Heart left ventricle (tissue), 16 donors: ENCODE results near the gene BLOC1S1. TPM values are rescaled to one million over a fixed set of nuclear protein-coding genes. Genes with fewer than 3 reads are reported as not detected.

Experiments
- ATAC-seq, 4 donors: fragments of 200-7000 bp; cut with Tn5 transposase; one replicate each; pipeline ENCODE4 v1.9.1; 2020 to 2022; ENCODE audit warnings: moderate library complexity in 4 of 4, mild to moderate bottlenecking in 3 of 4, moderate number of reproducible peaks in 1 of 4
- DNase-seq, 5 donors: peaks; one replicate each; pipeline ENCODE4 v3.0.0-alpha.2; 2020
- H3K27ac ChIP-seq, 12 donors: fragments of 200-600 bp; sonication (generic) in 4 of 12; one replicate each; pipeline versions ENCODE4 v1.5.0 to v1.8.0; 2016 to 2022; ENCODE audit warnings: mild to moderate bottlenecking in 2 of 12
- H3K27me3 ChIP-seq, 9 donors: fragments of 200-600 bp; sonication (generic) in 2 of 9; one replicate each; pipeline versions ENCODE4 v1.5.1 to v1.8.0; 2016 to 2022; ENCODE audit warnings: mild to moderate bottlenecking in 3 of 9
- H3K36me3 ChIP-seq, 9 donors: fragments of 200-600 bp; sonication (generic) in 2 of 9; one replicate each; pipeline versions ENCODE4 v1.5.0 to v1.8.0; 2018 to 2022; ENCODE audit warnings: mild to moderate bottlenecking in 2 of 9
- H3K4me1 ChIP-seq, 12 donors: fragments of 200-600 bp; sonication (generic) in 4 of 12; one replicate each; pipeline versions ENCODE4 v1.5.0 to v1.8.0; 2016 to 2022; ENCODE audit warnings: mild to moderate bottlenecking in 3 of 12
- H3K4me3 ChIP-seq, 12 donors: fragments of 200-600 bp; sonication (generic) in 4 of 12; one replicate each; pipeline versions ENCODE4 v1.5.0 to v1.8.0; 2017 to 2022; ENCODE audit warnings: mild to moderate bottlenecking in 9 of 12, moderate library complexity in 4 of 12
- H3K9me3 ChIP-seq, 12 donors: fragments of 200-600 bp; sonication (generic) in 4 of 12; one replicate each; pipeline versions ENCODE4 v1.5.0 to v1.8.0; 2016 to 2022; ENCODE audit warnings: mild to moderate bottlenecking in 1 of 12
- POLR2A ChIP-seq, 2 donors: fragments of 450-650 bp; IDR thresholded peaks; one replicate each; pipeline ENCODE4 v1.6.1; 2017; ENCODE audit warnings: antibody characterized with exemption in 2 of 2, mild to moderate bottlenecking in 2 of 2, moderate library complexity in 2 of 2
- WGBS, 4 donors: extraction: QIAGEN DNeasy Blood & Tissue Kit in 2 of 4; methylation state at CpG; one replicate each; pipeline versions ENCODE4 v1.1.5 to v1.1.7; 2013 to 2018; 5-methylcytosine and 5-hydroxymethylcytosine counted together
- intact Hi-C, 10 donors: fragments of 100-400 bp; cut with DNase I; formaldehyde crosslinking; loops; one replicate each; pipeline versions ENCODE4 v1.11.1 to v1.14.2; 2022
- polyA plus RNA-seq, 2 donors: library from polyadenylated mRNA; stranded (reverse); fragments of 200-250 nt; gene quantifications; one replicate each; pipeline ENCODE4 v1.2.3, GENCODE V29; 2013
- total RNA-seq, 9 donors: library from RNA; depleted of rRNA in 2 of 9; stranded (reverse); fragments of >200 nt in 2 of 9; fragmentation: NEBNext Ultra II Directional in 3 of 9; extraction: Animal tissue kit (Norgen Biotek cat#: 25700) in 3 of 9; gene quantifications; one replicate each; pipeline versions ENCODE4 v1.1.0 to v1.2.4, GENCODE V29; 2016 to 2023
- TF ChIP-seq, protein P1 (sequence below), 12 donors: fragments of 200-600 bp; sonication (generic) in 4 of 12; IDR thresholded peaks; one replicate each; pipeline versions ENCODE4 v1.5.0 to v1.8.0; 2018 to 2022; ENCODE audit warnings: antibody characterized with exemption in 12 of 12, mild to moderate bottlenecking in 5 of 12
- donor health status: ischemic (EF 13 %, LVEDD 7.1; RV severe dilation, severe dysfunction).
- donor health status: healthy with polysubstance abuse.
- donor health status: DM: no; HTN: yes; CAD: no.
- donor health status: DM: no; HTN: no; CAD: no.
- donor health status: ischemic (EF 25% LVEDD 6.9; RV normal size, moderate dysfunction).
- donor health status: ischemic (EF 25% LVEDD 5.7; RV mildly dilated, moderate dysfunction).
- donor health status: healthy.
- donor health status: DM: yes; HTN: yes; CAD: no.
- donor health status: ischemic (EF 35%, LVEDD 5.7; RV mildly dilated, moderate dysfunction).
- donor health status: nonischemic (EF 11% LVEDD 7.7; RV severe dilation, severe dysfunction).
- donor health status: DM: yes; HTN: yes; CAD: no.
- donor health status: PGD.
- donor health status: ischemic (EF 29% LVEDD 5.4; RV normal size, mild dysfunction).
- donor health status: nonischemic (EF 23%, LVEDD 6.1; RV moderate dilation, normal function).

The BLOC1S1 gene
- total and polyA plus RNA-seq, 11 donors = 71.3 to 314 (median 132) TPM

DNA sequence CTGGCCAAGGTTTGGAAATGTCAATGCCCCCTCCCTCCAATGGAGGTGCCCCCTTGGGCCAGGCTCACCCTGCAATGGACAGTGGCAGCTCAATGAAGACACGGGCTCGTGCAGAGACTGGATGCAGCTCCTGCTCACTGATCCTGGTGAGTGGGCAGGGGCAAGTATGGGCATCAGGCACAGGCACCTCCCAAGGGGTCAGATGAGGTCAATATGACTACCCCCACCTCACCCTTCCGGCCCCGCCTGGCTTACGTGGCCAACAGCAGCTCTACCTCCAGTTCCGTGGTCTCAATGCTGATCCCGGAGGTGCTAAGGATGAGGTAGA is 21.7 kb upstream of the BLOC1S1 start:
- DNase-seq (no peak), ATAC-seq (peak in 1 of 4 donors; percentile 3)
- no peaks in the 10 kb centered on the region for H3K9me3 ChIP-seq
- H3K27ac ChIP-seq = peak overlapping the region in 2 of 12 donors; percentile 9 to 21
- no peak overlapping the region for H3K4me3 ChIP-seq
- intact Hi-C loops = no loop called here
- no peaks in the 10 kb centered on the region for H3K27me3 ChIP-seq
- H3K4me1 ChIP-seq = peaks cover 0 to 2% (median 0%) of the 10 kb centered on the region in 12 donors
- TF ChIP-seq POLR2A (IDR thresholded peaks at IDR 0.05) = no peak
- TF ChIP-seq, protein P1, sequence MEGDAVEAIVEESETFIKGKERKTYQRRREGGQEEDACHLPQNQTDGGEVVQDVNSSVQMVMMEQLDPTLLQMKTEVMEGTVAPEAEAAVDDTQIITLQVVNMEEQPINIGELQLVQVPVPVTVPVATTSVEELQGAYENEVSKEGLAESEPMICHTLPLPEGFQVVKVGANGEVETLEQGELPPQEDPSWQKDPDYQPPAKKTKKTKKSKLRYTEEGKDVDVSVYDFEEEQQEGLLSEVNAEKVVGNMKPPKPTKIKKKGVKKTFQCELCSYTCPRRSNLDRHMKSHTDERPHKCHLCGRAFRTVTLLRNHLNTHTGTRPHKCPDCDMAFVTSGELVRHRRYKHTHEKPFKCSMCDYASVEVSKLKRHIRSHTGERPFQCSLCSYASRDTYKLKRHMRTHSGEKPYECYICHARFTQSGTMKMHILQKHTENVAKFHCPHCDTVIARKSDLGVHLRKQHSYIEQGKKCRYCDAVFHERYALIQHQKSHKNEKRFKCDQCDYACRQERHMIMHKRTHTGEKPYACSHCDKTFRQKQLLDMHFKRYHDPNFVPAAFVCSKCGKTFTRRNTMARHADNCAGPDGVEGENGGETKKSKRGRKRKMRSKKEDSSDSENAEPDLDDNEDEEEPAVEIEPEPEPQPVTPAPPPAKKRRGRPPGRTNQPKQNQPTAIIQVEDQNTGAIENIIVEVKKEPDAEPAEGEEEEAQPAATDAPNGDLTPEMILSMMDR (IDR thresholded peaks at IDR 0.05) = no peak
- peaks cover 0 to 83% (median 60%) of the 10 kb centered on the region in 9 donors for H3K36me3 ChIP-seq
- WGBS, 4 donors = 94 to 97% (median 95%) methylated on average over 5 to 7 of the region's 7 CpGs

DNA sequence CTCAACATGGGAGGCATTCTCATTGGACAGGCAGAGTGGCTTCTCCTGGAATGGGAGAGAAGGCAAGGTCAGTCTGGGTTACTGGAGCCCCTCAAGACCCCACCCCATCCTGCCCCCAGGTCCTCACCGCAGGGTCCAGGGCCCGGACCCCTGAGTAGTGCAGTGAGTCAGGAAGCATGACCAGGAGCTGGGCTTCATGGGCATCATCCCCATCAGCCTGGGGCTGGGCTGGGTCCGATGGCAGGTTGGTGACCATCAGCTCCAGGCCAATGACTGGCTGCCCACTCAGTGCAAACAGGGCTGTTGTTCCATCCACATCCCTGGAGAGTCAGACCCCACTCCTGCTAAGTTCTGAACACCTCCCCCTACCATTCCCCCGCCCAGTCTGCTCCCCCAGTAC is 21.2 kb upstream of the BLOC1S1 start:
- ATAC-seq = peak in 1 of 4 donors; percentile 1
- H3K4me1 ChIP-seq = peaks cover 0 to 7% (median 2%) of the 10 kb centered on the region in 12 donors
- no peaks in the 10 kb centered on the region for H3K27me3 ChIP-seq
- H3K4me3 ChIP-seq = no peak overlapping the region
- WGBS, 4 donors = 90 to 94% (median 93%) methylated on average over 2 to 4 of the region's 4 CpGs
- intact Hi-C loops = no loop called here
- H3K36me3 ChIP-seq = peaks cover 0 to 84% (median 64%) of the 10 kb centered on the region in 9 donors
- no peak for TF ChIP-seq POLR2A (IDR thresholded peaks at IDR 0.05)
- TF ChIP-seq, protein P1 (IDR thresholded peaks at IDR 0.05) = no peak
- H3K27ac ChIP-seq = peak overlapping the region in 2 of 12 donors; percentile 9 to 21
- no peaks in the 10 kb centered on the region for H3K9me3 ChIP-seq
- no peak for DNase-seq

- intact Hi-C loops = no loop called here
- ATAC-seq (no peak), DNase-seq (no peak)
- no peak for TF ChIP-seq POLR2A (IDR thresholded peaks at IDR 0.05)
- TF ChIP-seq, protein P1 (IDR thresholded peaks at IDR 0.05) = no peak
- H3K4me3 ChIP-seq = no peak overlapping the region
- 72 to 80% (median 77%) methylated on average over 7 of the region's 7 CpGs for WGBS, 4 donors
- H3K36me3 ChIP-seq = peaks cover 0 to 91% (median 66%) of the 10 kb centered on the region in 9 donors
- H3K9me3 ChIP-seq = no peaks in the 10 kb centered on the region
- H3K27ac ChIP-seq = no peak overlapping the region
- H3K27me3 ChIP-seq = no peaks in the 10 kb centered on the region
- peaks cover 0 to 13% (median 7%) of the 10 kb centered on the region in 12 donors for H3K4me1 ChIP-seq
Observed at GRCh38 chr12:55695349-55695748, 20.5 kb upstream of the BLOC1S1 start.

GRCh38 chr12:55696141-55696540 is 19.7 kb upstream of the BLOC1S1 start:
- no peak for ATAC-seq
- no peak for DNase-seq
- 84 to 90% (median 87%) methylated on average over 6 of the region's 6 CpGs for WGBS, 4 donors
- Histone ChIP-seq H3K36me3 (peaks cover 0 to 90% (median 66%) of the 10 kb centered on the region in 9 donors), H3K9me3 (no peaks in the 10 kb centered on the region), H3K27me3 (no peaks in the 10 kb centered on the region), H3K4me3 (no peak overlapping the region), H3K4me1 (peaks cover 0 to 21% (median 14%) of the 10 kb centered on the region in 12 donors), H3K27ac (peak overlapping the region in 1 of 12 donors; percentile 24)
- no peak for TF ChIP-seq POLR2A (IDR thresholded peaks at IDR 0.05)
- TF ChIP-seq, protein P1 (IDR thresholded peaks at IDR 0.05) = no peak
- intact Hi-C loops = no loop called here
